22Rv1 (cell line): ENCODE measurements around the gene PTS.

Experiments
- ZFX ChIP-seq: fragments of 450-650 bp; IDR thresholded peaks from 2 replicates; pipeline ENCODE4 v1.6.1; 2017; ENCODE audit warnings: antibody characterized with exemption, borderline replicate concordance
- TF ChIP-seq, protein P1 (sequence below): fragments of 450-650 bp; IDR thresholded peaks from 2 replicates; pipeline ENCODE4 v1.5.1; 2017; ENCODE audit warnings: mild to moderate bottlenecking

DNA sequence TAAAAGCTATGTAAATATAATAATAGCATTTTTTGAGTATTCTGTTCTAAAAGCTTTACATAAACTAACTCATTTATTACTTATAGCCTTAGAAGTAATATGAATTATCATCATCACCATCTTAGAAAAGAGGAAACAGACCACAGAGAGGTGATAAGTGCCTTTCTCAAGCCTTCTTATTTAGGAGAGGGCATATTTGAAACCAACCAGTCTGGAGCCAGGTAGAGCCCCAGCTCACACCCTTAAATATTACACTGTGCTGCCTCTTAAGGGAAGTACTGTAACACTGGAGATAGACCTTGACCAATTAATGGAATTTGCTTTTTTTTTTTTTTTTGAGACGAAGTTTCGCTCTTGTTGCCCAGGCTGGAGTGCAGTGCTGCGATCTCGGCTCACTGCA is 48.6 kb upstream of the PTS start:
- TF ChIP-seq, protein P1, sequence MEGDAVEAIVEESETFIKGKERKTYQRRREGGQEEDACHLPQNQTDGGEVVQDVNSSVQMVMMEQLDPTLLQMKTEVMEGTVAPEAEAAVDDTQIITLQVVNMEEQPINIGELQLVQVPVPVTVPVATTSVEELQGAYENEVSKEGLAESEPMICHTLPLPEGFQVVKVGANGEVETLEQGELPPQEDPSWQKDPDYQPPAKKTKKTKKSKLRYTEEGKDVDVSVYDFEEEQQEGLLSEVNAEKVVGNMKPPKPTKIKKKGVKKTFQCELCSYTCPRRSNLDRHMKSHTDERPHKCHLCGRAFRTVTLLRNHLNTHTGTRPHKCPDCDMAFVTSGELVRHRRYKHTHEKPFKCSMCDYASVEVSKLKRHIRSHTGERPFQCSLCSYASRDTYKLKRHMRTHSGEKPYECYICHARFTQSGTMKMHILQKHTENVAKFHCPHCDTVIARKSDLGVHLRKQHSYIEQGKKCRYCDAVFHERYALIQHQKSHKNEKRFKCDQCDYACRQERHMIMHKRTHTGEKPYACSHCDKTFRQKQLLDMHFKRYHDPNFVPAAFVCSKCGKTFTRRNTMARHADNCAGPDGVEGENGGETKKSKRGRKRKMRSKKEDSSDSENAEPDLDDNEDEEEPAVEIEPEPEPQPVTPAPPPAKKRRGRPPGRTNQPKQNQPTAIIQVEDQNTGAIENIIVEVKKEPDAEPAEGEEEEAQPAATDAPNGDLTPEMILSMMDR = no peak
- TF ChIP-seq ZFX = no peak
